GM19372 (cell line): ENCODE measurements around the gene TOMM34.

Experiments
- ATAC-seq: cut with Tn5 transposase; IDR thresholded peaks from one replicate; pipeline ENCODE4 v1.9.1; 2021; ENCODE audit warnings: mild to moderate bottlenecking, low read depth, moderate library complexity; ENCODE audit not compliant: unreplicated experiment

Gene TOMM34, protein sequence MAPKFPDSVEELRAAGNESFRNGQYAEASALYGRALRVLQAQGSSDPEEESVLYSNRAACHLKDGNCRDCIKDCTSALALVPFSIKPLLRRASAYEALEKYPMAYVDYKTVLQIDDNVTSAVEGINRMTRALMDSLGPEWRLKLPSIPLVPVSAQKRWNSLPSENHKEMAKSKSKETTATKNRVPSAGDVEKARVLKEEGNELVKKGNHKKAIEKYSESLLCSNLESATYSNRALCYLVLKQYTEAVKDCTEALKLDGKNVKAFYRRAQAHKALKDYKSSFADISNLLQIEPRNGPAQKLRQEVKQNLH

GRCh38 chr20:44960103-44960852 lies at the start of gene TOMM34:
TOMM34 (minus strand) TSS chr20:44960397; CDS start chr20:44960333, 64 bp downstream.
- peak; percentile 86 for ATAC-seq

GRCh38 chr20:45008521-45009049 lies 48.4 kb upstream of the TOMM34 start:
- ATAC-seq: no peak

- ATAC-seq: no peak
These were observed 37.5 kb upstream of the TOMM34 start for GRCh38 chr20:44997668-44998067.

DNA sequence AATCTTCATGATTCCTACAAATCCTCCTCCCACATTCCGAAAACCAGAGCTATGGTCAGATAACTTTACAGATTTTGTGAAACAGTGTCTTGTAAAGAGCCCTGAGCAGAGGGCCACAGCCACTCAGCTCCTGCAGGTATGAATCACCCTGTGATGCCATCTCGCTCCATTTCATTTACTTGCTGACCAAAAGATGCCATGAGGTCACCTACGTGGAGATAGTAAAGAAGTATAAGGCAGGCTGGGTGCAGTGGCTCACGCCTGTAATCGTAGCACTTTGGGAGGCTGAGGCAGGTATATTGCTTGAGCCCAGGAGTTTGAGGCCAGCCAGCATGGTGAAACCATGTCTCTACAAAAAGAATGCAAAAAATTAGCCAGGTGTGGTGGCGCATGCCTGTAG lies 37.0 kb upstream of the TOMM34 start:
- ATAC-seq: no peak

- no peak for ATAC-seq
These were observed 33.1 kb upstream of the TOMM34 start for GRCh38 chr20:44993343-44993742.

GRCh38 chr20:44990957-44991356 lies 30.8 kb upstream of the TOMM34 start:
- no peak for ATAC-seq

DNA sequence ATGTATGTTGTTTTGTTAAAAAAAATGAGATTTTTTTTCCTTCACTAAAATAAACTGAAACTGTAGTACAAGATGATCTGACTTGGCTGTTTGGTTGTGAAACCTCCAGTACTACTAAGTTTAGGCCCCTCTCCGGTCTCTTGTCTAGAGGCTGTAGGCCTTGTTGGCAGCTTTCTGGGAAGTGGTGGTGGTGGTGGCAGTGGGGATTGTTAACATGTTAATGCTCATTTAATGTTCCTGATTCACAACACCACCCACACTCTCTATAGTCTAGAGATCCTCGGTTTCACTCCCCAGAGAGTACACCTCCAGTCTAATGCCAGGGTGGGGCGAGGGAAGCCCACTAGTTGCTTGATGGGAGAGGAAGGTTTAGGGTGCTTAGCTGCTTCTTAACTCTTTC lies 30.2 kb upstream of the TOMM34 start:
- no peak for ATAC-seq

- no peak for ATAC-seq
These were observed 28.5 kb upstream of the TOMM34 start for GRCh38 chr20:44988631-44989171.

- no peak for ATAC-seq
These were observed 23.0 kb upstream of the TOMM34 start for GRCh38 chr20:44983093-44983674.

GRCh38 chr20:44981736-44982406 lies 21.7 kb upstream of the TOMM34 start:
- no peak for ATAC-seq

GRCh38 chr20:44979090-44979621 lies 19.0 kb upstream of the TOMM34 start:
- ATAC-seq: peak; percentile 94

DNA sequence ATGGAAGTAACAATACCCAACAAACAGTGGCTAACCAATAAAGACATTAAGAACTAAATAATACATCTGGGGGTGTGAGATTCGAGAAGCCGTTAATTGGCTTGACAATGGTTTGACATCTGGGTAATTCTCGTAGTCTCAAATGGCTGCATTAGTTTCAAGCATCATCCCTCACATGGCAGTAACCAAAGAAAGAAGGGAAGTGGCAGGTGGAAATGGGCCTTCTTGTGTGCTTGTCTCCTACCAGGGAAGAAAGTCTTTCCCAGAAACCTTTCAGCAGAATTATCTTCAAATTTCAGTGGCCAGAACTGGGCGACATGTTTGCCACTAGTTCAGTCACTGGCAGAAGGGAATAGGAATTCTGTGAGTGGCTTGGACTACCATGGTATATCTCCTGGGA lies 16.5 kb upstream of the TOMM34 start:
- no peak for ATAC-seq

GRCh38 chr20:44973053-44973452 lies 12.9 kb upstream of the TOMM34 start:
- ATAC-seq: no peak

GRCh38 chr20:44970243-44970757 lies 10.1 kb upstream of the TOMM34 start:
- ATAC-seq: no peak

DNA sequence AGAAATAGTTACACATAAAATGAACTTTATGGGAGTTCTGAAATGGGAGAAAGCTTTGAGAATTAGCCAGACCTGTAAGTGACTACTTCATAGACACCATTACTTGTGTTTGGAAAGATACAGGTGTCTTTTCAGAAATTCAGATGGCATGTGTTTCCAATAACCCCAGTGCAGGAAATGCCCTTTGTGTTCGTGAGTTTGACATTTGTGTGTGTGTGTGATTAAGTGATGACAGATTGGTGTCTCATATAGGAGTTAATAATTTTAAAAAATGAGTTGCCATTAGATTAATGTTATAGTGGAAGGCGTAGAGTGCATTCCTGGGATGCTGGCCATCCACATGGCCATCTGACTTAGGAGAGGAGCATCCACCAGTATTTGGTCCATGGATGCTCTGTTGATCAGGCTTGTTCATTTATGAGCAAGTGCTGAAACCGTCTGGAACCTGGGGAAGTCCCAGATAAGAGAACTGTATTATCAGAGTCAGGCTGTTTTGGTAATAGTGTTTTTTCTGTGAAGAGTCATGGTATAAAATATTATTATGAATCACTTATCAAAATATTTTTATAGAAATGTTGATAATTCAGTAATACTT lies 9.2 kb upstream of the TOMM34 start:
- ATAC-seq: no peak

GRCh38 chr20:44967207-44967807 lies 7.1 kb upstream of the TOMM34 start:
- no peak for ATAC-seq

- peak; percentile 74 for ATAC-seq
These were observed 6.1 kb upstream of the TOMM34 start, which contains the start of gene STK4 for GRCh38 chr20:44966030-44966961. STK4 (plus strand) TSS chr20:44966512; CDS start chr20:44966569, 57 bp downstream.

- no peak for ATAC-seq
These were observed 5.4 kb upstream of the TOMM34 start for GRCh38 chr20:44965651-44966029.
